ENCODE results near the gene DCC. TPM values are rescaled to one million over a fixed set of nuclear protein-coding genes. Genes with fewer than 3 reads are reported as not detected.

The DCC gene
- total RNA-seq, 1 experiment from 2014 or later: not detected

- Histone ChIP-seq H3K4me1 (replicated peaks; ENCODE audit: insufficient read depth) (no peaks in the 10 kb centered on the region), H3K27me3 (ENCODE audit: insufficient read depth, low read depth) (no peaks in the 10 kb centered on the region), H3K9me2 (ENCODE audit: insufficient read depth) (no peaks in the 10 kb centered on the region), H3K9me3 (ENCODE audit: insufficient read depth, low read depth) (no peaks in the 10 kb centered on the region), H4K20me1 (ENCODE audit: insufficient read depth) (no peaks in the 10 kb centered on the region), H3K27ac (no peak overlapping the region), H3K79me2 (ENCODE audit: low read depth) (no peaks in the 10 kb centered on the region), H3K4me3 (no peak overlapping the region), H3F3A (ENCODE audit: insufficient read depth, low read depth) (no peaks in the 10 kb centered on the region), H3K4me2 (no peak overlapping the region), H3K36me3 (ENCODE audit: low read depth) (no peaks in the 10 kb centered on the region), H2AFZ (no peak overlapping the region)
- ChIA-PET POLR2A (ENCODE audit: unreplicated experiment) (no interaction called here), CTCF (no interaction called here)
- BruUV-seq (replicated peaks): no TSS peak
- intact Hi-C loops (cut with micrococcal nuclease; ENCODE audit: unreplicated experiment): no loop called here
- no peak for DNase-seq
- TF ChIP-seq CTCF (conservative IDR thresholded peaks at IDR 0.05): no peak
- no peak for TF ChIP-seq EZH2 (IDR thresholded peaks at IDR 0.05; ENCODE audit: low read depth)
Measured at GRCh38 chr18:52541056-52541455, 201.1 kb downstream of the DCC start.

GRCh38 chr18:52544086-52544485 is 204.1 kb downstream of the DCC start:
- Histone ChIP-seq H3K4me1 (replicated peaks; ENCODE audit: insufficient read depth) (no peaks in the 10 kb centered on the region), H3K4me2 (no peak overlapping the region), H3K79me2 (ENCODE audit: low read depth) (no peaks in the 10 kb centered on the region), H3K36me3 (ENCODE audit: low read depth) (no peaks in the 10 kb centered on the region), H3K27ac (no peak overlapping the region), H3K4me3 (no peak overlapping the region), H2AFZ (no peak overlapping the region), H4K20me1 (ENCODE audit: insufficient read depth) (no peaks in the 10 kb centered on the region), H3K9me3 (ENCODE audit: insufficient read depth, low read depth) (no peaks in the 10 kb centered on the region), H3K27me3 (ENCODE audit: insufficient read depth, low read depth) (no peaks in the 10 kb centered on the region), H3F3A (ENCODE audit: insufficient read depth, low read depth) (no peaks in the 10 kb centered on the region), H3K9me2 (ENCODE audit: insufficient read depth) (no peaks in the 10 kb centered on the region)
- POLR2A ChIA-PET (ENCODE audit: unreplicated experiment): no interaction called here
- DNase-seq: no peak
- intact Hi-C loops (cut with micrococcal nuclease; ENCODE audit: unreplicated experiment): no loop called here
- TF ChIP-seq EZH2 (IDR thresholded peaks at IDR 0.05; ENCODE audit: low read depth) (no peak), CTCF (conservative IDR thresholded peaks at IDR 0.05) (no peak)
- BruUV-seq (replicated peaks): no TSS peak
- CTCF ChIA-PET: no interaction called here

GRCh38 chr18:52546686-52547346 is 206.8 kb downstream of the DCC start:
- no peaks in the 10 kb centered on the region for H3K36me3 ChIP-seq (ENCODE audit: low read depth)
- intact Hi-C loops (cut with micrococcal nuclease; ENCODE audit: unreplicated experiment): no loop called here
- TF ChIP-seq CTCF (conservative IDR thresholded peaks at IDR 0.05) (no peak), EZH2 (IDR thresholded peaks at IDR 0.05; ENCODE audit: low read depth) (no peak)
- H3K79me2 ChIP-seq (ENCODE audit: low read depth): no peaks in the 10 kb centered on the region
- no peaks in the 10 kb centered on the region for H3K27me3 ChIP-seq (ENCODE audit: insufficient read depth, low read depth)
- H3K27ac ChIP-seq: no peak overlapping the region
- DNase-seq: no peak
- ChIA-PET CTCF (no interaction called here), POLR2A (ENCODE audit: unreplicated experiment) (no interaction called here)
- H3K4me2 ChIP-seq: no peak overlapping the region
- no peaks in the 10 kb centered on the region for H3F3A ChIP-seq (ENCODE audit: insufficient read depth, low read depth)
- H2AFZ ChIP-seq: no peak overlapping the region
- no TSS peak for BruUV-seq (replicated peaks)
- H4K20me1 ChIP-seq (ENCODE audit: insufficient read depth): no peaks in the 10 kb centered on the region
- no peaks in the 10 kb centered on the region for H3K4me1 ChIP-seq (replicated peaks; ENCODE audit: insufficient read depth)
- no peaks in the 10 kb centered on the region for H3K9me2 ChIP-seq (ENCODE audit: insufficient read depth)
- H3K4me3 ChIP-seq: no peak overlapping the region
- no peaks in the 10 kb centered on the region for H3K9me3 ChIP-seq (ENCODE audit: insufficient read depth, low read depth)

All from PC-9 (cell line).